Measurements from ENCODE around the gene POLR1H. TPM values are rescaled to one million over a fixed set of nuclear protein-coding genes. Genes with fewer than 3 reads are reported as not detected.

Gene POLR1H
- total RNA-seq, 4 donors from 2014 or later, result 12.9 to 21.0 (median 17.4) TPM

DNA sequence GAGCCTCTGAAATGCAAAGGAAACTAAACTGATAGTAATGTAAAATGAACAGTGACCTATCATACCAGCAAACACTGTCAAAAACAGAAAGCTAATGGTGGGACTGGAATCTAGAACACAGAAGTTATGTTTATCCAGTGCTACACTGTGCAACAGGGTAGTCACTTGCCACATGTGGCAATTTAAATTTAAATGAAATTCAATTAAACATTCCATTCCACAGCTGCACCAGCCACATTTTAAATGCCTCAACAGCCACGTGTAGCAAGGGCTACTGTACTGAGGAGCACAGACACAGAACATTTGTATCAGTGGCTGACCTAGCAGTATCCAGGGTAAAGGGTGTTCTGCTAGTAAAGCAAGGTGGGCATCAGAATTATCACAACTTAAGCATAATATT lies 5.6 kb upstream of the POLR1H start:
- H3K36me3 ChIP-seq, result peaks cover 0 to 48% (median 31%) of the 10 kb centered on the region in 4 donors
- WGBS, result 56% methylated on average over 1 of the region's 1 CpG
- H3K27ac ChIP-seq (replicated peaks in 1 of 4), result no peak overlapping the region
- no peaks in the 10 kb centered on the region for H3K9me3 ChIP-seq
- no peaks in the 10 kb centered on the region for H3K27me3 ChIP-seq
- no peak for TF ChIP-seq CTCF (IDR thresholded peaks at IDR 0.05)
- TF ChIP-seq POLR2A (IDR thresholded peaks at IDR 0.05; ENCODE audit: low read depth), result no peak
- no peak for TF ChIP-seq EP300 (IDR thresholded peaks at IDR 0.05)
- no peak for TF ChIP-seq POLR2AphosphoS5 (IDR thresholded peaks at IDR 0.05)
- no peak for DNase-seq (ENCODE audit: extremely low spot score)
- no peak overlapping the region for H3K4me3 ChIP-seq
- peaks cover 8 to 14% (median 11%) of the 10 kb centered on the region in 4 donors for H3K4me1 ChIP-seq
- intact Hi-C loops (cut with DNase I), result no loop called here

GRCh38 chr6:30060606-30061091 lies 416 bp upstream of the POLR1H start:
- H3K4me1 ChIP-seq, result peaks cover 17 to 37% (median 32%) of the 10 kb centered on the region in 4 donors
- no peaks in the 10 kb centered on the region for H3K9me3 ChIP-seq
- under 1% methylated on average over 24 of the region's 24 CpGs for WGBS
- peak overlapping the region; percentile 79 to 94 (median 89) for H3K4me3 ChIP-seq
- H3K27me3 ChIP-seq, result no peaks in the 10 kb centered on the region
- TF ChIP-seq POLR2A (IDR thresholded peaks at IDR 0.05; ENCODE audit: low read depth), result no peak
- no peak for TF ChIP-seq EP300 (IDR thresholded peaks at IDR 0.05)
- no peak for TF ChIP-seq CTCF (IDR thresholded peaks at IDR 0.05)
- no peak for TF ChIP-seq POLR2AphosphoS5 (IDR thresholded peaks at IDR 0.05)
- DNase-seq (ENCODE audit: extremely low spot score), result no peak
- H3K36me3 ChIP-seq, result peaks cover 0 to 40% (median 23%) of the 10 kb centered on the region in 4 donors
- peak overlapping the region; percentile 85 to 92 (median 90) for H3K27ac ChIP-seq (replicated peaks in 1 of 4)
- intact Hi-C loops (cut with DNase I), result loop anchor here (10.0 kb wide), 1 partner anchor 116 kb away; the partner anchor contains the start of gene HLA-A

- 65% methylated on average over 13 of the region's 13 CpGs for WGBS
- no peak for DNase-seq (ENCODE audit: extremely low spot score)
These were observed 893 bp downstream of the POLR1H start for GRCh38 chr6:30061858-30062458.

GRCh38 chr6:30062471-30063178 lies 1.6 kb downstream of the POLR1H start:
- Histone ChIP-seq H3K4me3 (peak overlapping the region in 3 of 4 donors; percentile 79 to 93 (median 85)), H3K36me3 (peaks cover 0 to 22% (median 7%) of the 10 kb centered on the region in 4 donors), H3K9me3 (no peaks in the 10 kb centered on the region), H3K27me3 (no peaks in the 10 kb centered on the region), H3K4me1 (peaks cover 25 to 47% (median 42%) of the 10 kb centered on the region in 4 donors), H3K27ac (replicated peaks in 1 of 4) (peak overlapping the region in 1 of 4 donors; percentile 85)
- intact Hi-C loops (cut with DNase I), result loop anchor here (10.0 kb wide), 1 partner anchor 118 kb away; the partner anchor contains the start of gene HLA-A
- TF ChIP-seq CTCF (IDR thresholded peaks at IDR 0.05) (no peak), POLR2A (IDR thresholded peaks at IDR 0.05; ENCODE audit: low read depth) (no peak), POLR2AphosphoS5 (IDR thresholded peaks at IDR 0.05) (no peak), EP300 (IDR thresholded peaks at IDR 0.05) (no peak)
- WGBS, result 96% methylated on average over 7 of the region's 7 CpGs
- no peak for DNase-seq (ENCODE audit: extremely low spot score)

More at GRCh38 chr6:30061858-30062458, 893 bp downstream of the POLR1H start:
- Histone ChIP-seq H3K27me3 (no peaks in the 10 kb centered on the region), H3K4me3 (peak overlapping the region; percentile 79 to 94 (median 89)), H3K36me3 (peaks cover 0 to 29% (median 14%) of the 10 kb centered on the region in 4 donors), H3K27ac (replicated peaks in 1 of 4) (peak overlapping the region; percentile 85 to 92 (median 90)), H3K9me3 (no peaks in the 10 kb centered on the region), H3K4me1 (peaks cover 23 to 44% (median 40%) of the 10 kb centered on the region in 4 donors)
- TF ChIP-seq EP300 (IDR thresholded peaks at IDR 0.05), result no peak
- TF ChIP-seq POLR2A (IDR thresholded peaks at IDR 0.05; ENCODE audit: low read depth), result no peak
- no peak for TF ChIP-seq POLR2AphosphoS5 (IDR thresholded peaks at IDR 0.05)
- no peak for TF ChIP-seq CTCF (IDR thresholded peaks at IDR 0.05)
- intact Hi-C loops (cut with DNase I), result loop anchor here (10.0 kb wide), 1 partner anchor 117 kb away; the partner anchor contains the start of gene HLA-A
